Esophagus muscularis mucosa (tissue), 4 donors: ENCODE data around the gene TUB.

Source experiments
- EP300 ChIP-seq: sonication (generic); formaldehyde crosslinking; IDR thresholded peaks from one replicate; pipeline ENCODE4 v1.6.1; 2017; ENCODE audit warnings: antibody characterized with exemption
- POLR2A ChIP-seq: fragments of 450-650 bp; IDR thresholded peaks from one replicate; pipeline ENCODE4 v1.6.1; 2017; ENCODE audit warnings: antibody characterized with exemption, moderate library complexity, mild to moderate bottlenecking, low read depth
- POLR2AphosphoS5 ChIP-seq, 2 donors: sonication (generic); formaldehyde crosslinking; IDR thresholded peaks; one replicate each; pipeline ENCODE4 v1.6.1; 2017; ENCODE audit warnings: antibody characterized with exemption in 2 of 2
- TF ChIP-seq, protein P1 (sequence below), 3 experiments: fragments of 200-600 bp in 2 of 3; fragments of 450-650 bp in 1 of 3; sonication (generic) in 2 of 3; IDR thresholded peaks; one replicate each; pipeline ENCODE4 v1.5.1; 2017 to 2019; ENCODE audit warnings: antibody characterized with exemption in 3 of 3, mild to moderate bottlenecking in 2 of 3, moderate library complexity in 1 of 3

DNA sequence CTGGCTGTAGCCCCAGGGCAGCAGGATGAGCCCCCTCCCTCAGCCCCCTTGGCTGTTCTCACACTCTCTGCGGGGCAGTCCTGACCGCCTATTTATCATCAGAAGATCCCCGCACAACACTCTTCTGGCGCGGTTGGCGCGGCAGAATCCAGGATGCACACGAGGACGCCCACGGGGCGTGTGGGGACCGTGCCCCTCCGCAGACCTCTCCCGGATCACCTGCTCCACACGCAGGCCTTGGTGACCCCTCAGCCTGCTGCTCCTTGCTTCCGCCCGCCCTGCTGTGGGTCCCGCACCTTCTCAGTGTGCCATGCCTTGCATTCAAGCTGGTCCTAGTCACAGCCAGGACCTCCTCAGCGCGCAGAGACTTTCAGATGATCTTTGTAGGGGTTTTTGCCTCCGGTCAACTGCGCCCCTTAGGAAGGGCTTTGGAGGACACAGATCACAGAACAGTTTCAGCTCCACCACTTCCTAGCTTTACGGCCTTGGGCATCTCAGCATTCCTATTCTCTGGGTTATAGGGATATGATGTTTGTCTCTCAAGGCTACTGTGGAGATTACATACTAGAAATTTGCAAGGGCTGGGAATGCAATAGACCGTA lies 841 bp upstream of the TUB start:
- TF ChIP-seq, protein P1, sequence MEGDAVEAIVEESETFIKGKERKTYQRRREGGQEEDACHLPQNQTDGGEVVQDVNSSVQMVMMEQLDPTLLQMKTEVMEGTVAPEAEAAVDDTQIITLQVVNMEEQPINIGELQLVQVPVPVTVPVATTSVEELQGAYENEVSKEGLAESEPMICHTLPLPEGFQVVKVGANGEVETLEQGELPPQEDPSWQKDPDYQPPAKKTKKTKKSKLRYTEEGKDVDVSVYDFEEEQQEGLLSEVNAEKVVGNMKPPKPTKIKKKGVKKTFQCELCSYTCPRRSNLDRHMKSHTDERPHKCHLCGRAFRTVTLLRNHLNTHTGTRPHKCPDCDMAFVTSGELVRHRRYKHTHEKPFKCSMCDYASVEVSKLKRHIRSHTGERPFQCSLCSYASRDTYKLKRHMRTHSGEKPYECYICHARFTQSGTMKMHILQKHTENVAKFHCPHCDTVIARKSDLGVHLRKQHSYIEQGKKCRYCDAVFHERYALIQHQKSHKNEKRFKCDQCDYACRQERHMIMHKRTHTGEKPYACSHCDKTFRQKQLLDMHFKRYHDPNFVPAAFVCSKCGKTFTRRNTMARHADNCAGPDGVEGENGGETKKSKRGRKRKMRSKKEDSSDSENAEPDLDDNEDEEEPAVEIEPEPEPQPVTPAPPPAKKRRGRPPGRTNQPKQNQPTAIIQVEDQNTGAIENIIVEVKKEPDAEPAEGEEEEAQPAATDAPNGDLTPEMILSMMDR (IDR thresholded peaks at IDR 0.05): no peak
- no peak for TF ChIP-seq POLR2A
- TF ChIP-seq POLR2AphosphoS5 (IDR thresholded peaks at IDR 0.05): no peak
- no peak for TF ChIP-seq EP300
